Measurements from ENCODE around the gene SNN.

Gene SNN

GRCh38 chr16:11667221-11667823, 933 bp upstream of the SNN start:
- Histone ChIP-seq H3K27ac (ENCODE audit: low read length) (no peak overlapping the region), H3K9me3 (ENCODE audit: control insufficient read depth, insufficient read depth, low read length) (no peaks in the 10 kb centered on the region), H3K27me3 (ENCODE audit: control insufficient read depth, insufficient read depth, low read length) (no peaks in the 10 kb centered on the region), H3K4me3 (ENCODE audit: low read length) (no peak overlapping the region), H3K36me3 (ENCODE audit: control insufficient read depth, insufficient read depth, low read length) (no peaks in the 10 kb centered on the region), H3K4me1 (ENCODE audit: control insufficient read depth, insufficient read depth, low read length) (peaks cover 9% of the 10 kb centered on the region)
- no CpG with 5 or more reads among the region's 11 CpGs for WGBS (ENCODE audit: insufficient coverage, insufficient read length)
- DNase-seq (ENCODE audit: low read depth, low spot score) = no peak

- WGBS (ENCODE audit: insufficient coverage, insufficient read length) = no CpG with 5 or more reads among the region's 97 CpGs
- DNase-seq (ENCODE audit: low read depth, low spot score) = no peak
- peak overlapping the region; percentile 83 for H3K4me3 ChIP-seq (ENCODE audit: low read length)
- H3K4me1 ChIP-seq (ENCODE audit: control insufficient read depth, insufficient read depth, low read length) = peaks cover 10% of the 10 kb centered on the region
- no peaks in the 10 kb centered on the region for H3K27me3 ChIP-seq (ENCODE audit: control insufficient read depth, insufficient read depth, low read length)
- no peak overlapping the region for H3K27ac ChIP-seq (ENCODE audit: low read length)
- H3K36me3 ChIP-seq (ENCODE audit: control insufficient read depth, insufficient read depth, low read length) = no peaks in the 10 kb centered on the region
- no peaks in the 10 kb centered on the region for H3K9me3 ChIP-seq (ENCODE audit: control insufficient read depth, insufficient read depth, low read length)
Measured at GRCh38 chr16:11668623-11669379, 546 bp downstream of the SNN start.

DNA sequence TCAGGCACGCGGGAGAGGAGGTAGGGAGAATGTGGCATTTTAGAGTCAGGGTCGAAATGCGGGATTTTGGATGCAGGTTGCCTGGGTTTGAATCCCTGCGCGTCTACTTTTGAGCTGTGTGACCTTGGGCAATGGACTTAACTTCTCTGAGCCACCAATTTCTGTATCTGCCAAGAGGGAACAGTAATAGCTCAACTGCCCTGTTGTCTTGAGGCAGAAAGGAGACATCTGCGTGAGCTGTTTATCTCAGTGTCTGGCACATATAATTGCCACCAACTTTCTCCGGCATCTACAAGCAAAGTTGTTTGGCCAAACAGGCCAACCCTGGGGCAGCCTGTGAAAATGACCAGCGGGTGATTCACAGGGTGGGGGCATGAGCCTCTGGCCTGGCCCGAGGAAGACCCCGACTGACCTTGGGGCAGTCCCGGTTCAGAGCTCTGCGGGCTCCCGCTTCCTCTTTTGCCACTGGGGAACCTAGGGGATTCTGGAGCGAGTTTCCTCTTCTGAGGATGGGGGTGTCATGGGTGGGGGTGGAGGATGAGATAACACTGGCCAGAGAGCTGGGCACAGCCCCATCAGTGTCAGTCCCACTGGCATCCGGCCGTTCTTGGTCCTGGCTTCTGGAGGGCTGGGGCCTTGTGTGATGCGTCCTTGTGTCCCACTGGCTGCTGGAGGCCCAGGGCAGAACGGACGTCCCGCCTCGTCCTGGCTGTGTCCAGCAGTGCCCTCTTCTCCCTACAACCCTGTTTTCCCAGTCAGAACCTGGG, 1.3 kb downstream of the SNN start:
- no CpG with 5 or more reads among the region's 22 CpGs for WGBS (ENCODE audit: insufficient coverage, insufficient read length)
- no peaks in the 10 kb centered on the region for H3K27me3 ChIP-seq (ENCODE audit: control insufficient read depth, insufficient read depth, low read length)
- no peaks in the 10 kb centered on the region for H3K36me3 ChIP-seq (ENCODE audit: control insufficient read depth, insufficient read depth, low read length)
- no peak for DNase-seq (ENCODE audit: low read depth, low spot score)
- H3K27ac ChIP-seq (ENCODE audit: low read length) = no peak overlapping the region
- H3K4me1 ChIP-seq (ENCODE audit: control insufficient read depth, insufficient read depth, low read length) = peaks cover 10% of the 10 kb centered on the region
- H3K4me3 ChIP-seq (ENCODE audit: low read length) = peak overlapping the region; percentile 83; the same call in 1 of the 2 replicates
- H3K9me3 ChIP-seq (ENCODE audit: control insufficient read depth, insufficient read depth, low read length) = no peaks in the 10 kb centered on the region

DNA sequence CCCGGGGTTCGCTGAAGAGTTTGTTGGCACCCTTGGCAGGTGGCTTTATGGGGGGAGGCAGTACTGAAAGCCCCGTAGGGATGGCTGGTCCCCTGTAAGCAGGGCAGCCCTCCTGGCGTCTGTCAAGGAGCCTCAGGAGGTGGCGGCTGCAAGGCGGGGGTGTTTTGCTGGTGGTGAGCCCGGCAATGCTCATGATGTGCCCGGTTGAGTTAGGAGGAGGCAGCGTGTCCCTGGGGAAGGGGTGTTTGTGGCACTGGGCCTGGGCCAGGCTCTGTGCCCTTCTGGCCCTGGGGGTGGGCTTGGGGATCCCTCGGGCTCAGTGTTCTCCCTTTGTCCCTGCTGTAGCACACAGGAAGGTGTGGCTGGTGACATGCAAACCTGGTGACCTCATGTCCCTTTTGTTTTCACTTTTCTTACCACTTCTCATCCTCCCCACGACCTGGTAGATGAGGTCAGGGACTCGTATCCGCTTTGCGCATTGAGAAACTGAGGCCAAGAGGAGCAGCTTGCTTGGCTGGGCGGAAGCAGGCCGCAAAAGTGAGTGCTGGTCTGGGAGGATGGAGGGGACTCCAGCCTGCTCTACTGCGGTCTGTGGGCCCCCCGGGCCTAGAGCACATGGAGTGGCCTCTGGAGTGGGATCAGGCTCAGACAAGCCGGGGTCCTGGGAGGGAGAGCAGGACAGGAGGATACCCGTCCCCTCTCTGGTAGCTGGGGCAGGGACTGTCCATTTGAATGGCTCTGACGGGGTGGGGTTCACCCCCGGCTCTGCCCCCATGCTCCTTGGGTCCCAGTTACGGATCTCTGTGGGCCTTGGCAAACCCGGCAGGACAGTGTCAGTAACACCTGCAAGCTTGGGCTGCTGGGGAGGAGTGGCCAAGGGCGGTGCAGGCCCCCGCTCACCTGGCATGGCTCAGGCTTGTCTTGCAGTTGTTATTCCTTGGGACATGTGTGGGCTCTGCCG, 2.2 kb downstream of the SNN start:
- no CpG with 5 or more reads among the region's 27 CpGs for WGBS (ENCODE audit: insufficient coverage, insufficient read length)
- Histone ChIP-seq H3K4me3 (ENCODE audit: low read length) (no peak overlapping the region), H3K27ac (ENCODE audit: low read length) (no peak overlapping the region), H3K9me3 (ENCODE audit: control insufficient read depth, insufficient read depth, low read length) (no peaks in the 10 kb centered on the region), H3K36me3 (ENCODE audit: control insufficient read depth, insufficient read depth, low read length) (no peaks in the 10 kb centered on the region), H3K27me3 (ENCODE audit: control insufficient read depth, insufficient read depth, low read length) (no peaks in the 10 kb centered on the region), H3K4me1 (ENCODE audit: control insufficient read depth, insufficient read depth, low read length) (peaks cover 10% of the 10 kb centered on the region; the same call in 1 of the 2 replicates)
- DNase-seq (ENCODE audit: low read depth, low spot score) = no peak

DNA sequence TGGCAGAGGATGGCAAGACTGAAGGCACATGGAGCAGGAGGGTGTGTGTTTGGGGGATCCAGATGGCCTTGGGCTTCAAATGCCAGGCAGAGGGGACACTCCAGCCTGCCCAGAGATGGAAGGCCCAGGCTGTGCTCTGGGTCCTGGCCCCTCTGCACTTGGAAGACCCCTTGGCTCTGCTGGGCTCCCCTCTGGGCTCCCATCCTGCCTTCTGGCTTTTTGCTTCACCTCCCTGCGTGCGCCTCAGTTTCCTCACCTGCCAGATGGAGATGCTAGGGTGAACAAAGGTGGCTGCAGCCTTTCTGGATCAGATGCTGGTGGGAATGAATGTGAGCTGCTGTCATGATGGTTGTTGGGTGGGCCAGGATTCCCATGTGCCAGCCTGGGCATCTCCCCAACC, 3.0 kb downstream of the SNN start:
- no CpG with 5 or more reads among the region's 2 CpGs for WGBS (ENCODE audit: insufficient coverage, insufficient read length)
- no peak overlapping the region for H3K4me3 ChIP-seq (ENCODE audit: low read length)
- peaks cover 5% of the 10 kb centered on the region for H3K36me3 ChIP-seq (ENCODE audit: control insufficient read depth, insufficient read depth, low read length)

DNA sequence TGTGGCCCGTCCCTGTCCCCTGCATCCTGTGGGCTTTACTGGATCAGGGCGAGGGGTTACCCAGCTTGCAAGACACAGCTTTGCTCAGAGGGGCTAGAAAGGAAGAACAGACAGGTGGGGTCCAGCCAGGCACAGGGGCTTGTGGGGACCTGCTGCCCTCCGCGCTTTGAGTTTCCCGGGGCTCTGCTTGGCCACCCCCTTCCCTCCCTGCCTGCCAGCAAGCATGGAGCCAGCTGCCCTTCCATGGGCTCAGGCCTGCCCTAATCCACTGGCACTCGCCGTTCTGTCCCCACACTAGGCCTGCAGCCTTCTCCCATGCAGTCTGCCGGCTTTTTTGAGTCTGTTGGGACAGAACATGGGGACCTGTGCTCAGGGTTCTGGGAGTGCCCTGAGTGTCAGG, 3.4 kb downstream of the SNN start:
- Histone ChIP-seq H3K4me1 (ENCODE audit: control insufficient read depth, insufficient read depth, low read length) (peaks cover 10% of the 10 kb centered on the region; the same call in 1 of the 2 replicates), H3K9me3 (ENCODE audit: control insufficient read depth, insufficient read depth, low read length) (no peaks in the 10 kb centered on the region), H3K4me3 (ENCODE audit: low read length) (no peak overlapping the region), H3K27ac (ENCODE audit: low read length) (no peak overlapping the region), H3K36me3 (ENCODE audit: control insufficient read depth, insufficient read depth, low read length) (peaks cover 7% of the 10 kb centered on the region), H3K27me3 (ENCODE audit: control insufficient read depth, insufficient read depth, low read length) (no peaks in the 10 kb centered on the region)
- no peak for DNase-seq (ENCODE audit: low read depth, low spot score)
- WGBS (ENCODE audit: insufficient coverage, insufficient read length) = no CpG with 5 or more reads among the region's 8 CpGs

More for the DNA sequence above, 3.0 kb downstream of the SNN start:
- Histone ChIP-seq H3K4me1 (ENCODE audit: control insufficient read depth, insufficient read depth, low read length) (peaks cover 10% of the 10 kb centered on the region; the same call in 1 of the 2 replicates), H3K27ac (ENCODE audit: low read length) (no peak overlapping the region), H3K9me3 (ENCODE audit: control insufficient read depth, insufficient read depth, low read length) (no peaks in the 10 kb centered on the region), H3K27me3 (ENCODE audit: control insufficient read depth, insufficient read depth, low read length) (no peaks in the 10 kb centered on the region)
- DNase-seq (ENCODE audit: low read depth, low spot score) = no peak

DNA sequence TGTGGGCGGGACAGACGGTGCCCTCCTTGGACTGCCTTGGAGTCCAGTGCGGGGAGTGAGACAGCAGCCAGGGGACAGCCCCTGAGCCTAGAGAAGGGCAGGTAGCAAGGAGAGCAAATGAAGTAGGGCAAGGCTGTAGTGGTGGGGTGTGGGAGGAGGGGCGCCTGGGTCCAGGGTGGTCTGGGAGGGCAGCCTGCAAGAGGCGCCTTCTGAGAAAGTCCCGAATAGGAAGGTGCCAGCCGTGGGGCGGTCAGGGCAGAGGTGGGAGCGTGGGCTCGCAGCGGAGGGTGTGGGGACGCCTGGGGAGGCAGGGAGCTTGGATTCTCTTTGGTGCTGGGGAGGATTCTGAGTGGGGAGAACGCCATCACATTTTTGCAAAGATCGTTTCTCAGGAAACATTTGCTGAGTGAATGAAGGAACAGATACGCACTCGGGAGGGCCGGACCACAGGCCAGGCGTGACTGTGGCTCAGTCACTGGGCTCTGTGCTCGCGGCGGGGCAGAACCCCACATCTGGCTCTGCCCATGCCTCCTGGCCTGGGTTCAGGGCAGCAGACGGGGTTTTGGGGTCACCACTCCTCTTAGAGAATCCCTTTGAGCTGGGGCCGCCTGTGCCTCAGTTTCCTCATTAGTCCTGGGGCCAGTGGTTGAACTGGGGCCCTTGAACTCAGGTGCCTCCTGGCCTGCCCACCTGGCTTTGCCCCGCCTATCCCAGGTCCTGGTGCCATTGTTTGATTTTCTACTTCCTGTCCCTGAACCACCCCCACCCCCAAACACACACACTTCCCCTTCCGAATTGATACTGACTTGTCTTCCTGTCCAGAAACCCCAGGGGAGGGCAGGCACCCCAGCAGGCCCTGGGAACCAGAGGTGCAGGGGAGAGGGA, 4.2 kb downstream of the SNN start:
- DNase-seq (ENCODE audit: low read depth, low spot score) = no peak
- no CpG with 5 or more reads among the region's 25 CpGs for WGBS (ENCODE audit: insufficient coverage, insufficient read length)

DNA sequence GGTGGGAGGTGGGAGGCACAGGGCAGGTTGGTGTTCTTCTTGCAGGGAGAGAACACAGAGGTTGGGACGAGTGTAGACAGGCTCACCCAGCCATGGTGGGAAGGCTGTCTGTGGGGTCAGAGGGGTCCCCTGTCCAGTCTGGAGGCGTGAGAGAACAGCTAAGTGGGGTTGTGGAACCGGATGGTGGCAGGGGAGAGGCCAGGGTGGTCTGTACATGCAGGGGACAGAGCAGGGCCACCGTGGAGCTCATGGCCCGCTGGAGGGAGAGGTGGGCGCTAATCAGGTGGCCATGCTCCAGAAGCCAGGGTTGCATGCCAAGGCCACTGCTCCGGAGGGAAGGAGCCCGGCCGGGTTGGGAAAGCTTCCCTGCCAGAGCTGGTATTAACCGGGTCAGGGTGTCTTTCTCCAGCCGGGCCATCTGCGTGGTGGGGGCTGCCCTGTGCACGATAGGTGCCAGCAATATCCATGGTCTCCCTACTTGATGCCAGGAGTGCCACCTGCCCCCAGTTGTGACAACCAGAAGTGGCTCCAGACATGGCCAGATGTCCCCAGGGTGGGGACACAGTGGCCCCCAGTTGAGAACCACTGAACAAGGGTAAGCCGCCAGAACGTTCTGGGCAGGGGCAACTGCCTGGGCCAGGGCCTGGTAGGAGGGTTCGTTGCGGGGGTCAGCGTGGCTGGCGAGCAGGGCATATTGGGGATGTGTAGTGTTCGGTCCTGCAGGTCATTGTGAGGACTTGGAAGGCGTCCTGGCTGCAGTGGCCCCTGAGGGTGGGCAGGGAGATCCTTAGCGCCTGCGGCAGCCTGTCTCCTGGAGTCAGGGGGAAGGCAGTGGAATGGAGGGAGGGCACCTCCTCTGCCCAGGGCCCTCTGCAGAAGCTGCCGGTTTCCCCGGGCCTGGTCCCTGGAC, 5.1 kb downstream of the SNN start:
- WGBS (ENCODE audit: insufficient coverage, insufficient read length) = no CpG with 5 or more reads among the region's 25 CpGs
- no peak overlapping the region for H3K27ac ChIP-seq (ENCODE audit: low read length)
- no peaks in the 10 kb centered on the region for H3K27me3 ChIP-seq (ENCODE audit: control insufficient read depth, insufficient read depth, low read length)
- peaks cover 9% of the 10 kb centered on the region; the same call in 1 of the 2 replicates for H3K4me1 ChIP-seq (ENCODE audit: control insufficient read depth, insufficient read depth, low read length)
- no peak overlapping the region for H3K4me3 ChIP-seq (ENCODE audit: low read length)
- peaks cover 12% of the 10 kb centered on the region for H3K36me3 ChIP-seq (ENCODE audit: control insufficient read depth, insufficient read depth, low read length)
- DNase-seq (ENCODE audit: low read depth, low spot score) = no peak
- H3K9me3 ChIP-seq (ENCODE audit: control insufficient read depth, insufficient read depth, low read length) = no peaks in the 10 kb centered on the region

More for the DNA sequence above, 4.2 kb downstream of the SNN start:
- H3K27ac ChIP-seq (ENCODE audit: low read length) = no peak overlapping the region
- no peak overlapping the region for H3K4me3 ChIP-seq (ENCODE audit: low read length)
- H3K9me3 ChIP-seq (ENCODE audit: control insufficient read depth, insufficient read depth, low read length) = no peaks in the 10 kb centered on the region
- H3K36me3 ChIP-seq (ENCODE audit: control insufficient read depth, insufficient read depth, low read length) = peaks cover 7% of the 10 kb centered on the region
- H3K27me3 ChIP-seq (ENCODE audit: control insufficient read depth, insufficient read depth, low read length) = no peaks in the 10 kb centered on the region
- H3K4me1 ChIP-seq (ENCODE audit: control insufficient read depth, insufficient read depth, low read length) = peaks cover 10% of the 10 kb centered on the region; the same call in 1 of the 2 replicates
